GM19372 (cell line): ENCODE measurements around the gene NRP1.
"Not testable (repeated sequence)": the region's sequence is repeated elsewhere in the genome, so short reads cannot be mapped to it uniquely, and the experiment has no call there.

Source experiments
- ATAC-seq: cut with Tn5 transposase; IDR thresholded peaks from one replicate; pipeline ENCODE4 v1.9.1; 2021; ENCODE audit warnings: mild to moderate bottlenecking, low read depth, moderate library complexity; ENCODE audit not compliant: unreplicated experiment

Gene NRP1

DNA sequence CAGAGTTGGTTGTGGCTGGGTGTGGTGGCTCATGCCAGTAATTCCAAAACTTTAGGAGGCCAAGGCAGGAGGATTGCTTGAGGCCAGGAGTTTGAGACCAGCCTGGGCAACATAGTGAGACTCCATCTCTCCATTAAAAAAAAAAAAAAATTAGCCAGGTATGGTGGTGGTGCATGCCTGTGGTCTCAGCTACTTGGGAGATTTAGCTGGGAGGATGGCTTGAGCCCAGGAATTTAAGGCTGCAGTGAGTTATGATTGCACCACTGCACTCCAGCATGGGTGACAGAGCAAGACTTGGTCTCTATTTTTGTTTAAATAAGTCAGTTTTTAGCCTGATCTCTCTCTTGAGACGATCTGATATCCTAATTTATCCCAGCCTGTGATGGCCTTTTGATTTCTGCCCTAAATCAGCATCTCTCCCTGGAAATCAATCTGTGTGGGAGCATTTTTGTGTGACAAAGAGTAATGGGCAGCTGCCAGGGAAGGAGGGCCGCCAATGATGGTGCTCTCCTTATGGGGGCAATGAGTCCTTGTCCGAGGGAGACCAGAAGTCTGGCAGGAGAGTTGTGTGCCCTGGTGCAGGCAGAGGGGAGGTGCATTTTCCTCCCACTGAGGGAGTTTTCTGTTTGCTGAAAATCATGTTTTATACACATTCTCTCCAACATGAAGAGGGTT is 111.0 kb downstream of the NRP1 start:
- no peak for ATAC-seq

DNA sequence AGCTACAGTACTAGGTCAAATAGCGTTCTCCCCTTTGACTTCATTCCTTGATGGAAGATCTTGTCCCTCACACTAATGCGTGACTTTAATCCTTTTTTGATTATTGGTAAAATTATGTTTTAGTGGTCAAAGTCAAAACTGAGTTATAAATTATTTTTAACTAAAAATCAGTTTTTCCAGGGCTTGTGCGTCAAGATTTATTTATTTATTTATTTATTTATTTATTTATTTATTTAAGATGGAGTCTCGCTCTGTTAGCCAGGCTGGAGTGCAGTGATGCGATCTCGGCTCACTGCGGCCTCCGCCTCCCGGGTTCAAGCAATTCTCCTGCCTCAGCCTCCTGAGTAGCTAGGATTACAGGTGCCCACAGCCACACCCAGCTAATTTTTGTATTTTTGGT is 112.2 kb downstream of the NRP1 start:
- ATAC-seq, result not testable (repeated sequence)

DNA sequence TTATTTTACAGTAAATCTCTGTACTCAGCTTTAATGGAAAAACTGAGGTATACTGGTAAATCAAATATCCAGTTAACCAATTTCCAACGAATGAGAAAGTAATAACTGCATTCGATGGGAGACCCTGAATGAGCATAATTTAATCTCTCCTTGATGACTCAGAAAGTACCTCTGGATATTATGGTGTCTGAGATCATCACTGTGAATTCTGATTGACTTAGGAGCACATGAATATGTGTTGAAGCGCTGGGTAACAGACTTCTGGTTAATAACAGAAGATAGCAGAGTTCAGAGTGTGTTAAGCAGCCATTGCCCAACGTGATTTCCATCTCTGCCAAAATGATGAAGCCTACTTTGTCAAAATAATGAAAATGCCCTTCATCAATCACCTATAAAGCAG is 116.6 kb downstream of the NRP1 start:
- no peak for ATAC-seq

DNA sequence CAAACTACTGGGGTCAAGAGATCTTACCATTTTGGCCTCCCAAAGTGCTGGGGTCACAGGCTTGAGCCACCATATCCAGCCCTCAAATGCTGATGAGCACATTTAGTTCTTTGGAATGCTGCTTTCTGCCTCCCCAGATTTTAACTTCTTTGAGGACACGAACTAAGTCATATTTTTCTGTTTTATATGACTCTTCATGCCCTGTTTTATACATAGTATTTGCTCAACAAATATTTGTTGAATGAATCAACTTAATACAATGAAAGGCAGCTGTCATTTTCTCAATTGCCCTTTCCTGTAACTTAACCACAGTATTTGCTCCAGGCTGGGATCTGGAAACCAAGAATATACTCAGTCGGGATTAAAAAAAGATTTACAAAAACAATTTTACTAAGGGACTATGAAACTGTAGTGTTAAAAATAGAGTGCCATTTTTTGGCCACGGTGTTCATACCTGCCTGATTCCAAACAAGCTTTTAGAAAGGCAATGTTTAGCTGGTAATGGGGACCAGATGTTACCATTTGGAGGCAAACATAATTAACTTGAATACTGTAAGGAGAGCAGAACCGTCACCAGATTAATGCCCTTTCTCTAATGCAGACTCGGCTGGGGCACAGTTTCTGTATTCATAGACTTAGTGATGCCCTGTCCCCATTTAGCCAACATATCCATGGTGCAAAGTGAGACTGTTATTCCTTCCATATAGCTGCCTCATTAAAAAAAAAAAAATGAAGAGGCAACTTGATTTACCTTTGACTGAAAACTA is 117.6 kb downstream of the NRP1 start:
- no peak for ATAC-seq

DNA sequence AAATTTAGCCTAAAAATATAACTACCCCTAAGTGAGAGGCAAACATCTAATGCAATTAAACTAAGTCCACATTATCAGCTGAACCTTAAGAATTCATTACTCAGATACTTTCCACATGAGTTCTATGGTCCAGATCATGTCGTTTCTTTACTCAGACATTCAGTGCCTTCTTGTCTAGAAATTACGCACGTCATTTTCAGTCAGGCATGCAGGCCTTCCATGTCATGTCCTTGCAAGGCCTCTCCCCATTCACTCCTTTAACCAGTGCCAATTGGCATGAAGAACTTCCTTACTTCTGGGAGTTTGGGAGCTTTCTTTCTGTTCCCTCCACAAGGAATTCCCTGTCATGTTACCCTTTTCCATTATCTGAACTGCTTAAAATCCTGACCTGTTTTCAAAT is 118.8 kb downstream of the NRP1 start:
- ATAC-seq, result no peak

DNA sequence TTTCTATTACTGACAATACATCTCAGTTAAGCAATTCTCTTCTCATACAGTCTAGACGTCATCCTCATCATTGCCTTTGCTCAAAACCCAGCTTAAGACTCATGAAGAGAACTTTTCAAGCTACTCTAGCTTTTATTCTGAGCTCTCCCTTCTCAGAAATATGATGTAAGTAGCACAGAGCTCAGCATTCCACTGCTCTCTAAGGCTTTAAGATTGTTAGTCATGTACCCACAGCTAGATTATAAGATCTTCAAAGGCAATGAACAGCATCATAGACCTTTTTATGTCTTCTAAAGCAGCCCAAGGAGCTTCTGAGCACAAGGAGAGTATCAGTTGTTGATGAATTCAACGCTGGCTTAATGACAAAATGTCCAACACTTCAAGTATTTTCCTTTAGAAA is 119.3 kb downstream of the NRP1 start:
- no peak for ATAC-seq

DNA sequence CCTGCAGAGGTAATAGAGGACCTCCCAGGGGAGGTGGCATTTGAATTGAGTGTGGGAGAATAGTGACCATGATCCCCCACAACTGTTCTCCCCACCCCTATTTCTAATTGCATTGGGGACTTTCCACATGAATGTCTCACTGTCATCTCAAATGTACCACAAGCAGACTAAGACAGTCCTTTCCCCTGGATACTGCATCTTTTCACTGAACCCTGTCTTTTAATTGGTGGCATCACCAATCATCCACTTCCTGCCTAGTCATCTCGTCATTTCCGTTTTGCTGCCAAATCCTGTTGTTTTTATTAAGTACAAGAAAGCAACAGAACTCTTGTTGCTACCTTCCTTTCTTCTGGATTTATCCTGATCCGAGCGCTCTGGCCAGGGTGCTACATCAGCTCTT is 120.3 kb downstream of the NRP1 start:
- no peak for ATAC-seq

DNA sequence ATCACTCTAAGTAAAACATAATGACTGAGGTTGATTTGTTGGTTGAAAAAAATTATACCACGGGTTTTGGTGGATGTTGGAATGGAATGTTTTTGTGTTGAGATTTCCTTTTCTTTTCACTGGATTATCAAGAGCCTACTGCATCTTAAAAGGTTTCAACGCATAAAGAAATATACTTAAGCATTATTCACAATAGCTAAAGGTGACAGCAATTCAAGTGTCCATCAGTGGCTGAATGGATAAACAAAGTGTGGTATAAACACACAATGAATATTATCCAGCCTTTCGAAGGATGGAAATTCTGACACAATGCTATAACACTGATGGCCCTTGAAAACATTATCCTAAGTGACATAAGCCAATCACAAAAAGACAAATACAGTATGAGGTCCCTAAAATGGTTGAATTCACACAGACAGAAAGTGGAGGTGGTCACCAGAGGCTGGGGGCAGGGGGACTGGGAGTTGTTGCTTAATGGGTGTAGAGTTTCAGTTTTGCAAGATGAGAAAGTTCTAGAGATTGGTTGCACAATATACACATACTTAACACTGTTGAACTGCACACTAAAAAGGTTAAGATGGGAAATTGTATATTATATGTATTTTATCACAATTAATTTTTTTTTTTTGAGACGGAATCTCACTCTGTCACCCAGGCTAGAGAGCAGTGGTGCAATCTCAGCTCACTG is 122.3 kb downstream of the NRP1 start:
- no peak for ATAC-seq

DNA sequence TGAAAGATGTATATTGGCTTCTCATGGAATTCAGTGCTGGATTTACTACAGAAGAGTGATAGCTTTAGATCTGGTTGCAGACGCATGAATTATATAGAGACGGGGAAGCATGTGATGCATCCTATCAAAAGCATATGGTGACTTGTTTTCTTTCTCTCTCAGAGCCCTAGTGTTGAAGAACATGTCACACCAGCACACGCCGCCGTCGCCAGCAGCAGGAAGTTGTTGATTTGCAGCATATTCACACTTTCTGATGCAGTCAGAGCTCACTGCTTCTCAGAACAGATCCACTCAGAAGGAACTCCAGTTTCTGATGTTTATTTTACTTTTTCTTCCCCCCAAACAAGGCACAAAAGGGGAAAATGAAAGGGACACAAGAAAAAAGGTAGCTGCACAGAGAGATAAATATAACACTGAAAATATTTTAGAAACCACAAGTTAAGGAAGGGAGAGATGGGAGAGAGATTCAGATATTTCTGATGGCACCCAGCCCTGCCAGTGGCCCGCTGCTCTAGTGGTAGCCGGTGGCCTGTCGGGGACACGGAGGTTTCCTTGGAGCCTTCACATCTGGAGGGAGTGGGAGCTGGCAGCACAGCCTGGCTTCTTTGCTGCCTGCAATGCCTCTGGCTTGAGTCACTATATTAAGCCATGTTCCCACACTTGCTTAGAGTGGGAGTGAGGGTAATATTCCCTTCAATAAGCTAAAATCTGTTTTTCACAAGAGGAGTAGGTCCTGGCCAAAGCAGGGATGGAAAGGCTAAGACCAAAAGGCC is 123.2 kb downstream of the NRP1 start:
- ATAC-seq, result no peak

DNA sequence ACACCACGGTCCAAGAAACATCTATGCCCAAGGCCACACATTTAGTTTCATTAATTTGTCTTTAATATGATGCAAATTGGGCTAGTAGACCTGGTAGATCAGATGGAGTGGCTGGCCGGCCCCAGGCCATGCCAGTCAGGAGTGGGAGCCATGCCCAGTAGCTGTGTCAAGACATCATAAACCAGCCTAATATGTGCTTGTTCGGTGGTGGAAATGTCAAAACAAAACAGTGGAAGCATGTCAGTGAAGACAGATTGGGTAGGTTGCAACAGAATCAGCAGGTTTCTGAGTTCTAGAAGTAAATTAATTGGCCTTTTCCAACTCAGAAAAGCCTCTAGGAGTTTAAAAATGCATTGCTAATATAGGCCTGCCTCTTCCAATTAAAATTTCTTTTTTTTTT is 124.7 kb downstream of the NRP1 start:
- ATAC-seq, result no peak

DNA sequence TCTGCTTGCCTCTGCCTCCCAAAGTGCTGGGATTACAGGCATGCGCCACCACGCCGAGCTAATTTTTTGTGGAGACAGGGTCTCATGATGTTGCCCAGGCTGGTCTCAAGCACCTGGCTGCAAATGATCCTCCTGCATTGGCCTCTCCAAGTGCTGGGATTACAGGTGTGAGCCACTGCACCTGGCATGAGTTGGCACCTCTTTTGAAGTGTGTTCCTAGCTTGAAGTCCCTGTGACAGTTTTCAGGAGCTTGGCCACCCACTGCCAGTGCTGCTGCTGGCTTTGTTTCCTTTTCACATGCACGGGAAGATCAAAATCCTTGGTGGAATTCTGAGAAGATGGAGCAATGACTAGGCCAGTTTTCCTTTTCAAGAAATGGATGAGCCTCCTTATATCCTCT is 126.3 kb downstream of the NRP1 start:
- ATAC-seq, result no peak

DNA sequence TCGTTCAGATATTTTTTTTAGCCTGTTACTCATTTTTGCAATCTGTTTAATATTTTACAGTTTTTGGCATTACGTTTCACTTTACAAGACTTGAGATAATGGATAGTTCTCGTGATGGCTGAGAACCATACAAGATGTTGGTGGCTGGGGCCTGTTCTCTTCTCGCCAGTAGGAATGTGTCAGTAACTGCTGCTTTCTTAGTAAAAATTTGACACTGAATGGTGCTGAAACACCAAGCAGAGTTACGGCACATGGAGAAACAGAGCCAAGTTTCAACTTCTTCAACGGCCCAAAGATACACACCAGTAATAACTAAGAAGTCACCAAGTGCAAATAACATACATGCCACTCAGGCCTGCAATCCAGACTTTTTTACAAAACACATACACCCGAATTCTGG is 130.4 kb downstream of the NRP1 start:
- ATAC-seq, result no peak

DNA sequence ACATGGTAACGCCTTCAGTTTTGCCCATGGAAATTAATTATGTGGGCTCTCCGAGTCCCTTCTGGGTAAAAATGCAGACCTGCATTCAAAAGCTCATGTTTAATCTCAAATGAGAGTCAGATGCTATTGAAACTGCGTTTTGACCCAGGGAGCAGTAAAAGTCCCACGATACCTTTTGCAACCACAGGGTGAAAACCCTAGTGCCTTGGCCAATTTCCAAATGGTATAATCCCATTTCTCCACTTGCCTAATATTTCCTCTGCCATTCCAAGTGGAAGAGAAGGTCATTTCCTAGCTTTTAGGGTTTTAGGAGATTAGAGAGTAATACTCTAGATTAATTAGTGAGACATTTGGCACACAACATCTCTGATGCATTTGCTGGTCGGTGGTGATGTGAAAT is 132.5 kb downstream of the NRP1 start:
- no peak for ATAC-seq

DNA sequence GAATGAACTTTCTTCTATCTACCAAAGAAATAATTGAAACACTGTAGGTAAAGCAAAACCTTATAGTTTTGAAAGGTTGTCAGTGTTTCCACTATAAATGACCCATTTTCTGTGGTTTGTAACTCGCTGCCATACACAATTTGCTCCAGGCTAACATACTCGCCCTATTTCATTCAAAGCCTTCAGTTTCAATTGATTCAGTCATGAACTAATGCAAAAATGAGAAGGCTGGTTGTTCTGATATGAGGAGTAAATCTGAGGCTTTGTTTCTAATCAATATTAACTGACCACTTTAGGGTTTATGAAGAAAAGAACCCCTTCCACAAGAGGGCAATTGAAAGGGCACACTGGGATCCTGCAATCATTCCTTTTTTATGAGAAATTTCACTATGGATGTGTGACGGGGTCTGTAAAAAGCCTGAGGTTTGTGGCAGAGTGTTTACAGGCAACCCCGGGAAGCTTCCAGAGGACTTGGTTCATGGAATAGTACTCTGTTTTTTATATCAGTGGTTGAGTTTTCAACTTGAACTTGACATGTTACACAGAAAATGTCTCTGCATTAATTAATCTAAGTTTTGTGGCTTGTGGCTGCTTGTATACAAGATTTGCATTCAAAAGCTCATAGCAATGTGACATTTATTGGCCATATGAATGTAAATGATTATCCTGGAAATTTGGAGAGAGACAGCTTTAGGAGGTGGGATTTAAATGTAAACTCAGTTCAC is 133.2 kb downstream of the NRP1 start:
- ATAC-seq, result no peak

DNA sequence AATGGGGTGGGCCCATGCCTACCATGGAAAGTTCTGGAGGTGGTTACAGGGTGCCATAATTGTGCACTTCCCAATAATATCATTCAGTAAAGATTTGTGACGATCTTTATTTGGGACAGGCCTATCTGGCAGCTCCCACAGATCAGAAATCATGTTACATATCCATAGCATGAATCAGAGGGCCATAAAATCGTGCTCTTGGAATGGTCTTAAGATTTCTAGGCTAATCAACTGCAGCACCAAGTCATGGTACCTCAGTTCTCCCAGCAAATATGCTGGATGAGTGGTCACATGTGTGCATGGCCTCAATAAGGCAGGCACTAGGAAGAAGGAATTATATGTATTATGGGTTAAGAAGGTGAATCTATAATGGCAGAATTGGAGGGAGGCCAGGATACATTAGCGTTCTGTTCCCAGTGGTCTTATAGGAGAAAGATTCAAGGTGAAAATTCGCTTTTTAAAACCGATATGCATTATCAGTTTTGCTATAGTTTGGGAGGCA is 134.7 kb downstream of the NRP1 start:
- no peak for ATAC-seq

DNA sequence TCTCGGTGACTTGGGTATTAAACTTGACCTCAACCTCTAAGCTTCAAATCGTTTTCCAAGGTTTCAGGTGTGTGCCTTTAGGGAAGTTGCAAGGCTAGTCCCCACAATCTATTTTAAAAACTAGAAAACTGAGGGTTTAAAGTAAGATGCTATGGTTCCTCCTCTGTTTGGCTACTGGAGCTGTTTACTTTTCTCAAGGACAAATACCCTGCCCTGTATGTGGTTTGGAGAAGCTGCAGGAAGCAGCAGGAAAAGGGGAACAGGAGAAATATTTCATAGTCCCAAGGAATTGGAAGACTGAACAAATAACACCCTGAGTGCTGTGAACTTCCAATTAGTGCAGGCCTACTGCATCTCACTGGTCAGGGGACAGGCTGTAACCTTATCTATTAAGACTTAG is 135.9 kb downstream of the NRP1 start:
- no peak for ATAC-seq

DNA sequence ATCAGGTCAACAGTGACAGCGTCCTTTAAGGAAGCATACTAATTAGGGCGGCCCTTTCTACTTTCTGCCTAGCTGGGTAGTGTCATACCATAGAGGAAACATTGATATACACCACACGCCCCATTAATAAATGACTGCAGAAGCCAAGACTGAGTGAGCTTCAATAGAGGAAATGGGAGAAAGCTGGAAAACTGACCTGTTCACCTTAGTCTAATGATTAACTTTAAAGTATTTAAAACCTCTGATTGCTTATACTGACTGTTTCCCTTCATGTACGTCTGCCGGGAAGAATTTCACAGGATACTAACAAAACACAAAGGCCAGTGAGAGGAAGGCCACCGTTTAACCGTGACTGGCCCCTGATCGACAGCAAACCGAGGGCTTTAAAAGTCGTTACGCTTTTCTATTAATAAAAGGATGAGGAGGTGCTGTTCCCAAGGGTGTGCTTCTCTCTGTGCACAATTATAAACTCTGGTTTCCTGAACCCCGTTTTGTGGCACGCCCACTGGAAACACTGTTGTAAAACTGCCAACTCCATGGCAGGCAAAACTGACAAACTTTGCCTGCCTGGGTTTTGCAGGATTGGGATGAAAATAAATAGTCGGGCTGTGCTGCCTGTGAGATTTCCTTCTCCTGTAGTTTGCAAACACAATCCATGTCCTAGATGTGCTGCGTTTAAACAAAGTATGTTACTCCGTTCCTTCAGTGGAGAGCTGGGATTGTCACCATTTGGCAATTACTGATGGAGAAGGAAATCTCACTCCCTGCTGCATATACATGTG is 137.6 kb downstream of the NRP1 start:
- no peak for ATAC-seq

DNA sequence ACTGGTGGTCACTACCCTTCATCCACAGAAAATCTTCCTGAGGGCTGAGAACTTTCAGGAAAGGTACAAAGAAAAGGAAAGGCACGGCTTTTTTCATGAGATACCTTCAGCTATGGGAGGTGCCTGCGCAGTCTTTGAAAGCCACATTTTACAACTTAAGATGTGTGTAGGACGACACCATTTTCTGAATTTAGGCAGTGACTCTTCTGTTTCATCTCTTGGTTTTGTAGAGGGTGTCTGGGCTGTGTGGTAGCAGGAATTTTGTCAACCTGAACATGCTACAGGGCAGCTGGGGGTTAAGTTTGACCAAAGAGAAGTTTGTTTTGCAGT is 138.1 kb downstream of the NRP1 start:
- ATAC-seq, result no peak

DNA sequence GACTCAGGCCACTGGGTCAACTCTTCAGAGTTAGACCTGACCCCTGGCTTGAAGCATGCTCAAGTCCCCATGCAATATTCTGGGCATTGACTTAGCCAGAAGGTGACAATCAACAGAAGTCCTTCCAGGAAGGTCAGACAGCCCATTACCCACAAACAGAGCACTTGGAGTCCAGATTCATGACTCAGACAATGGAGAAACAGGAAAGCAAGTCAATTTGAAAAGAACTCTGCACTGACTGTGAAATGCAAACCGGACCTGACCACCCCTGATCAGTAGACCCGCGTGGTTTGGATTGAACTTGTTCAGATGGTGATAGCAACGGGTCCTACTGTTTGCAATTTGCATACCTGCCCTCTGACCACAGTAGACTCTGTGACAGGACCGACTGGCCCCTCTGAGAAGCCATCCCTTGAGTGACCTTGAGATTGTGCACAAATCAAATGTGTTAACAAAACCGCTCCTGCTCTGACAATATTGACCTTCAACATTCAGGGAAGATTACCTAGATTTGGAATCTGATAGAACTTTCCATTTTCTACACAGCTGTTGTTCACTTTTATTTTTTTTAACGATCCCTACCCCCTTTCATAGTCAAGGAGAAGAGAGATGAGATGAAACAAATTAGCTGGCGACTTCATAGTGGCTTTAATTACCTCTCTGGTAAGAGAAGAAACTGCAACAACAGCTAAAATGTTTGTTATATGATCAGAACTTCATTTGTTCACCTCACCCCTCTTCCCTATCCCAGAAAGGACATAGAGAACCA is 138.7 kb downstream of the NRP1 start:
- ATAC-seq, result no peak
